ENCODE results near the gene ADORA1. TPM values are rescaled to one million over a fixed set of nuclear protein-coding genes. Genes with fewer than 3 reads are reported as not detected.

Gene ADORA1
- total RNA-seq, 1 experiment from 2014 or later = not detected

- no peaks in the 10 kb centered on the region for H3K36me3 ChIP-seq
- no peak overlapping the region for H3K4me3 ChIP-seq
- peaks cover 16% of the 10 kb centered on the region for H3K27me3 ChIP-seq (replicated peaks)
- no peaks in the 10 kb centered on the region for H3K9me3 ChIP-seq (replicated peaks)
- DNase-seq (ENCODE audit: low read depth in 1 of 2, low spot score in 2 of 2) = no peak
- no peak overlapping the region for H3K27ac ChIP-seq
- no peaks in the 10 kb centered on the region for H3K4me1 ChIP-seq (replicated peaks)
These were observed 39.7 kb downstream of the ADORA1 start for GRCh38 chr1:203167026-203167912.

- H3K4me1 ChIP-seq (replicated peaks) = no peaks in the 10 kb centered on the region
- peaks cover 14% of the 10 kb centered on the region for H3K27me3 ChIP-seq (replicated peaks)
- H3K4me3 ChIP-seq = no peak overlapping the region
- H3K27ac ChIP-seq = no peak overlapping the region
- no peaks in the 10 kb centered on the region for H3K9me3 ChIP-seq (replicated peaks)
- no peak for DNase-seq (ENCODE audit: low read depth in 1 of 2, low spot score in 2 of 2)
- no peaks in the 10 kb centered on the region for H3K36me3 ChIP-seq
These were observed 40.3 kb downstream of the ADORA1 start for GRCh38 chr1:203167913-203168200.

DNA sequence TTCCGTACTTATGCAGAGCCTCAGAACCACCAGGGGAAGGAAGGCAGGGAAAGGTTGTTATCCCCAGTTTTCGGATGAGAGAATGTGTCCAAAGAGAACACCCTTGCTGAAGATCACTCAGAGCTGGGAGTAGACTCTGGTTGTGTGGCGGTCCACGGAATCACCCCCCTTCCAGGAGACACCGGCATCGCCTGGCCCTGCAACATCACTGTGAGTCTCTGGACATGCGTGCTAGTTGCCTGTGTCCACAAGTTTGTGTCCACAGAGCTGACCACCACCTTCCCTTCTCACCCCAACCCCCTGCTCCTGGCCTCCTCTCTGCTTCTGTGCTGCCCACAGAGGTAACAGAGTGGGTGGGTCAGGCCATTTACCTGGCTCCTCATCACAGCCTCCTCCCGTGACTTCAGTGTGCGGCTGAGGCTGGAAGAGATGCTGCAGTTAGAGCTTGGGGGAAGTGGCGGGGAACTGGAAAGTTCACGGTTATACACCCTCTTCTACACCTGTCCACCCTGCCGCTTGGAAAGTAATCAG, 40.8 kb downstream of the ADORA1 start:
- H3K27me3 ChIP-seq (replicated peaks) = peaks cover 9% of the 10 kb centered on the region
- no peak for DNase-seq (ENCODE audit: low read depth in 1 of 2, low spot score in 2 of 2)
- H3K4me1 ChIP-seq (replicated peaks) = no peaks in the 10 kb centered on the region
- no peaks in the 10 kb centered on the region for H3K9me3 ChIP-seq (replicated peaks)
- H3K36me3 ChIP-seq = no peaks in the 10 kb centered on the region
- H3K4me3 ChIP-seq = no peak overlapping the region
- H3K27ac ChIP-seq = no peak overlapping the region

DNA sequence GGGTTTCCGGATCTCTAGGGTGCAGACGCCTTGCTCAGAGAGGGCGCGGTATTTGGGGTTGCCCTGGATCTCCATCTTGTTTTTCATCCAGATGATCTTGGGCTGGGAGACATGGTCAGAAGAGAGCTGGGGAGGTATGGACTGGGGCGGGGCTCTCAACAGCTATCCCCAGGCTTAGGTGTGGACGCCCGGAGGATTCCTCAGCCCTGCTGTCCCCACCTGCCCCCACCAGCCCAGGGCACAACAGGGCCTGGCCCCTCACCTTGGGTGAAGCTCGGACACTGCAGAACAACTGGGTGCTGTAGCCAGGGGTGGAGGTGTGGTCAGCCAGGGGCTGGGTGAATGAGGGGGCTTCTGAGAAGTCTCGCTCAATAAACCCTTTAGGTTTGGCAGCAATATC, 41.5 kb downstream of the ADORA1 start:
- H3K27ac ChIP-seq = no peak overlapping the region
- no peaks in the 10 kb centered on the region for H3K4me1 ChIP-seq (replicated peaks)
- H3K4me3 ChIP-seq = no peak overlapping the region
- peaks cover 7% of the 10 kb centered on the region for H3K27me3 ChIP-seq (replicated peaks)
- no peaks in the 10 kb centered on the region for H3K36me3 ChIP-seq
- H3K9me3 ChIP-seq (replicated peaks) = no peaks in the 10 kb centered on the region
- DNase-seq (ENCODE audit: low read depth in 1 of 2, low spot score in 2 of 2) = no peak

DNA sequence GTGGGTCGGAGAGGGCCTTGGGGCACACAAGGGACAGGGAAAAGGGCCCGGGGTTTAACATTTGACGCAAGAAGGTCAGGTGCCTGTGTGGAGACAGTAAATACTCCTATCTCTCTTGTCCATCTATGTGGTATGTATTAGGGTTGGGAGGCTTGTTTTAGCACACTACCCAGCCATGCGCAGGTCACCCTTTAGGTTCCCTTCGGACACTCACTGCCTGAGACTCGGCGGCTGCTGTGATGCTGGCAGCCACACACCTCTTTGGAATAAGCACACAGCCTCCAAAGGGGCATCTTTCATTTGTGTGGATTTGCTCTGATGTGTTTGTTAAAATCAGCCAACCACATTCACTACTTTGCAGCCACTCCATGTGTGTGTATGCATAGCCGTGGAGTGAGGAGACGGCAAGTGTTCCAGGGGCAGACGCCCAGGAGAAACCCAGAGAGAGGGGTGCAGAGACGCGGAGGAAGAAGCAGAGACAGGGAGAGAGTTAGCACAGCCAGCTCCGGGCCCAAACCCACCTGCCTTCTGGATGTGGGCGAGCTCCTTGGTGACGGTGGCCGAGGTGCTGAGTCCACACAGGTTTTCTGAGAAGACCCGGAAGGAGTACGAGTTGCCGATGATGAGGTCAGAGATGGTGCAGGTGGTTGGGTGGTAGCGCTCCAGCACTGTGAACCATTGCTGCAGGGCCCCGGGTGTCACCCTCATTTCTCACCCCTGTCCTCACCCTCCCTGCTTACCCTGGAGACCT, 42.4 kb downstream of the ADORA1 start:
- no peak for DNase-seq (ENCODE audit: low read depth in 1 of 2, low spot score in 2 of 2)
- Histone ChIP-seq H3K4me1 (replicated peaks) (no peaks in the 10 kb centered on the region), H3K27ac (no peak overlapping the region), H3K27me3 (replicated peaks) (no peaks in the 10 kb centered on the region; the same call in 1 of the 2 replicates), H3K4me3 (no peak overlapping the region), H3K9me3 (replicated peaks) (no peaks in the 10 kb centered on the region), H3K36me3 (no peaks in the 10 kb centered on the region)

DNA sequence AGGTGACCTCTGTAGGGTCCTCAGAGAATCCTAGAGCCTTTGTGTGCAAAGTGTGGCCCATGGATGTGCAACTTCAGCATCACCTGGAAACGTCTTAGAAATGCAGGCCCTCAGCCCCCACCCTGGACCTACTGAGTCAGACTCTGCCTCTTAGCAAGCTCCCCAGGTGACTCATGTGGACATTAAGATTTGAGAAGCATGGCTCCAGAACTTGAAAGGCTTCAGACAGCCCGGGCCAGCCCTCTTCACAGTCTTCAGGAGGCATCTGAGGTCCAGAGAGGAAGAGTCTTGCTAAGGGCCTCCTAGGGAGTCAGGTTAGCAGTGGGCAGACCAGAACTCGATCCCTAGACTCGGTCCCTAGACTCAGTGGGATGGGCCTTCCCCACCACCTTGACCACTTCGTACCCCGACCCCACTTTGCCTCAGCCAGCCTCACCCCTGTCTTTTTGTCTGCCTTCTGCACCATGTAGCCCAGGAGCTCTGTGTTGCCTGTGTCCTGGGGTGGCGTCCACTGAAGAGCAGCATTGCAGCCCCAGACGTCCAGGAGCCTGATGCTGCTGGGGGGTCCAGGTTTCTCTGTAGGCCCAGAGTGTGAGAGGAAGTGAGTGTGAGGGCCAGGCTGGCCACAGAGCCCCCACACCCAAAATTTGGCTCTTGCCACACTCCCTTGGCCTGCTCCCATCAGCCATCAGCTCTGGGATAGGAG, 43.3 kb downstream of the ADORA1 start:
- Histone ChIP-seq H3K9me3 (replicated peaks) (no peaks in the 10 kb centered on the region), H3K4me1 (replicated peaks) (no peaks in the 10 kb centered on the region), H3K36me3 (no peaks in the 10 kb centered on the region), H3K27me3 (replicated peaks) (no peaks in the 10 kb centered on the region; the same call in 1 of the 2 replicates), H3K27ac (no peak overlapping the region), H3K4me3 (no peak overlapping the region)
- DNase-seq (ENCODE audit: low read depth in 1 of 2, low spot score in 2 of 2) = no peak

- no peaks in the 10 kb centered on the region for H3K4me1 ChIP-seq (replicated peaks)
- H3K9me3 ChIP-seq (replicated peaks) = no peaks in the 10 kb centered on the region
- H3K36me3 ChIP-seq = no peaks in the 10 kb centered on the region
- no peak for DNase-seq (ENCODE audit: low read depth in 1 of 2, low spot score in 2 of 2)
- H3K4me3 ChIP-seq = no peak overlapping the region
- no peak overlapping the region for H3K27ac ChIP-seq
- H3K27me3 ChIP-seq (replicated peaks) = no peaks in the 10 kb centered on the region; the same call in 1 of the 2 replicates
These were observed 44.0 kb downstream of the ADORA1 start for GRCh38 chr1:203171341-203172183.

- Histone ChIP-seq H3K4me1 (replicated peaks) (peaks cover 3% of the 10 kb centered on the region), H3K27me3 (replicated peaks) (no peaks in the 10 kb centered on the region; the same call in 1 of the 2 replicates), H3K36me3 (no peaks in the 10 kb centered on the region), H3K27ac (no peak overlapping the region), H3K4me3 (no peak overlapping the region), H3K9me3 (replicated peaks) (no peaks in the 10 kb centered on the region)
- peak; percentile 27 to 62 for DNase-seq (ENCODE audit: low read depth in 1 of 2, low spot score in 2 of 2)
These were observed 44.9 kb downstream of the ADORA1 start for GRCh38 chr1:203172184-203173010.

GRCh38 chr1:203173011-203173555, 45.6 kb downstream of the ADORA1 start:
- H3K4me3 ChIP-seq = no peak overlapping the region
- no peaks in the 10 kb centered on the region; the same call in 1 of the 2 replicates for H3K27me3 ChIP-seq (replicated peaks)
- DNase-seq (ENCODE audit: low read depth in 1 of 2, low spot score in 2 of 2) = no peak
- no peaks in the 10 kb centered on the region for H3K36me3 ChIP-seq
- H3K27ac ChIP-seq = no peak overlapping the region
- peaks cover 8% of the 10 kb centered on the region for H3K4me1 ChIP-seq (replicated peaks)
- 0 out of 2 replicates have a peak, but pooled peaks cover 3% of the 10 kb centered on the region for H3K9me3 ChIP-seq (replicated peaks)

DNA sequence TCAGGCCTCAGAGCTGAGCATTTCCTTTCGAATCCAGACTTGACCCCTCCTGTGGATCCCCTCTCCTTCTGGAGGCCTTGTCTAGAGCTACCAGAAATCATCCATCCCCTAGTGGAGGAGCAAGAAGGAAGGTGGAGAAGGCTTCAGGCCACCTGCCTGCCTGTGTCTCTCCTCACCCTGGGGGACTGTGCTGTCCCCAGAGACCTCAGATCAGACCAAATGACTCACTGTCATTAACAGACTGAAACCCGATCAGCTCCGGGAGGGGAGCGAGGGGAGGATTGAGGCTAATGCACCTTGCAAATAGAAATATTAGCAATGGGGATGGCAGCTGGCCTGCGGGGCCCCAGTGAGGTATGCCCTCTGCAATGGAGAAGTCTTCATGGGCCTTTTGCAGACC, 46.0 kb downstream of the ADORA1 start:
- Histone ChIP-seq H3K36me3 (no peaks in the 10 kb centered on the region), H3K27ac (no peak overlapping the region), H3K9me3 (replicated peaks) (0 out of 2 replicates have a peak, but pooled peaks cover 3% of the 10 kb centered on the region), H3K27me3 (replicated peaks) (no peaks in the 10 kb centered on the region; the same call in 1 of the 2 replicates), H3K4me1 (replicated peaks) (peaks cover 8% of the 10 kb centered on the region), H3K4me3 (no peak overlapping the region)
- no peak for DNase-seq (ENCODE audit: low read depth in 1 of 2, low spot score in 2 of 2)

DNA sequence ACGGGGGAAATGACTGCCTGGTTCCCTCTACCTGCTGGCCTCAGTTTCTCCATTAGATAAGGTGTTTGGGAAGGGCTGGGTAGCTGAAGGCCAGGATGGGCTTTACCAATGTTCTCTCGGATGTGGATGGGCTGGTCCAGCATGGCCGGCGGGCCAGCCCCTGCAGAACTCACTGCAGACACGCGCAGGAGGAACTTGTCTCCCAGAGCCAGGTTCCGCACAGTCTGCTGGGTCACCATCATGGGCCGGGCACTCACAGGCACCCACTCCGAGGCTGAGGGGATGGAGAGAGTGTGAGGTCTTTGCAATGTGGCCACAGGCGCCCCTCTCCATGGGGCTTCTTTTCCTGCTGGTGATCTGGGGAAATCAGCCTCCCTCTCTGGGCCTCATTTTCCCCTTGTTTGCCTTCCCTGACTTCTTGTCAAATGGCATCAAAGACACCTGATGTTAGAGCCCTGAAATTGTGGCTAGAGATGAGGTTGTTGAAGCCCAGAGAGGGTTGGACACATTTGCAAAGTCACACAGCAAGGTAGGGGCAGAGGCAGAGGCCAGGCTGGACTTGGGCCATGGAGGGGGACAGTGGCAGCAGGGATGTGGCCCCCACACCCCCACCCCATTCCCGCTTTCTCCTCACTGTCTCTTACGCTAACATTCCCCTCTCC, 46.9 kb downstream of the ADORA1 start:
- H3K36me3 ChIP-seq = no peaks in the 10 kb centered on the region
- DNase-seq (ENCODE audit: low read depth in 1 of 2, low spot score in 2 of 2) = no peak
- no peaks in the 10 kb centered on the region; the same call in 1 of the 2 replicates for H3K27me3 ChIP-seq (replicated peaks)
- 0 out of 2 replicates have a peak, but pooled peaks cover 3% of the 10 kb centered on the region for H3K9me3 ChIP-seq (replicated peaks)
- H3K4me3 ChIP-seq = no peak overlapping the region
- peaks cover 8% of the 10 kb centered on the region for H3K4me1 ChIP-seq (replicated peaks)
- H3K27ac ChIP-seq = no peak overlapping the region

All from SJSA1 (cell line).